H1 (cell line): Measurements from ENCODE around the gene RIN3. TPM values are rescaled to one million over a fixed set of nuclear protein-coding genes. Genes with fewer than 3 reads are reported as not detected.

Experiments
- CTCF ChIA-PET: fragments of 300-600 bp; sonication (Branson Sonifier 250); formaldehyde crosslinking; loops from one replicate; lab custom pipeline; 2021; ENCODE audit not compliant: partially characterized antibody; lab: Charles Lee
- POLR2A ChIA-PET: fragments of 300-600 bp; sonication (Branson Sonifier 250); formaldehyde crosslinking; loops from one replicate; lab custom pipeline; 2021; ENCODE audit warnings: inconsistent platforms; ENCODE audit not compliant: partially characterized antibody; lab: Charles Lee
- DNase-seq, 2 experiments: peaks; one replicate each; pipeline versions ENCODE4 v3.0.0 to v3.0.0-alpha.2; 2010 to 2022; ENCODE audit warnings: low spot score in 2 of 2, low read depth in 1 of 2, mixed read lengths in 1 of 2
- FAIRE-seq: peaks from 2 replicates; lab custom pipeline; 2011; peaks lifted over from hg19 to GRCh38; lab: Jason Lieb, UNC
- H2AFZ ChIP-seq: 2 replicates; pipeline ENCODE4 v1.8.1; 2012; ENCODE audit warnings: low read length, inconsistent platforms
- H2AK5ac ChIP-seq: 2 replicates; pipeline ENCODE4 v1.6.1; 2013; ENCODE audit warnings: low read depth, low read length
- H2BK120ac ChIP-seq: replicated peaks from 2 replicates; pipeline ENCODE3; 2013; ENCODE audit warnings: low read depth, low read length, inconsistent platforms
- H2BK12ac ChIP-seq: 2 replicates; pipeline ENCODE4 v1.6.1; 2013; ENCODE audit warnings: low read depth, low read length
- H2BK15ac ChIP-seq: 2 replicates; pipeline ENCODE4 v1.6.1; 2013; ENCODE audit warnings: low read length
- H2BK20ac ChIP-seq: 2 replicates; pipeline ENCODE4 v1.6.1; 2013; ENCODE audit warnings: low read length
- H2BK5ac ChIP-seq: 2 replicates; pipeline ENCODE4 v1.6.1; 2013; ENCODE audit warnings: low read depth, low read length
- H3K14ac ChIP-seq: 2 replicates; pipeline ENCODE4 v1.6.1; 2013; ENCODE audit warnings: inconsistent platforms; ENCODE audit not compliant: insufficient read length
- H3K18ac ChIP-seq: 2 replicates; pipeline ENCODE4 v1.6.1; 2013; ENCODE audit warnings: low read length; ENCODE audit errors: extremely low read depth
- H3K23ac ChIP-seq: 2 replicates; pipeline ENCODE4 v1.6.1; 2013; ENCODE audit warnings: inconsistent platforms; ENCODE audit not compliant: insufficient read length
- H3K23me2 ChIP-seq: 2 replicates; pipeline ENCODE4 v1.6.1; 2013; ENCODE audit warnings: low read depth, low read length
- H3K27ac ChIP-seq: 2 replicates; pipeline ENCODE4 v1.6.1; 2011; ENCODE audit warnings: low read depth, low read length, inconsistent platforms
- H3K27me3 ChIP-seq, 4 experiments: replicated peaks in 1 of 4; 1 replicate in 1 of 4; 2 replicates in 3 of 4; pipeline versions ENCODE4 v1.6.1 to v1.8.1; 2011 to 2013; ENCODE audit warnings: low read length in 3 of 4, mild to moderate bottlenecking in 3 of 4, inconsistent platforms in 2 of 4, mixed read lengths in 2 of 4, moderate library complexity in 1 of 4; ENCODE audit not compliant: control insufficient read depth in 3 of 4, insufficient read depth in 3 of 4; ENCODE audit errors: extremely low read depth in 1 of 4
- H3K36me3 ChIP-seq, 4 experiments: 2 replicates each; pipeline versions ENCODE4 v1.6.1 to v1.8.1; 2011 to 2013; ENCODE audit warnings: mild to moderate bottlenecking in 4 of 4, low read length in 3 of 4, moderate library complexity in 2 of 4, control low read depth in 1 of 4, inconsistent platforms in 1 of 4; ENCODE audit not compliant: insufficient read depth in 4 of 4, control insufficient read depth in 2 of 4
- H3K4ac ChIP-seq: replicated peaks from 2 replicates; pipeline ENCODE3; 2013; ENCODE audit warnings: low read length, low read depth, mixed read lengths, inconsistent platforms; ENCODE audit not compliant: insufficient read length
- H3K4me1 ChIP-seq, 4 experiments: replicated peaks in 1 of 4; 1 replicate in 1 of 4; 2 replicates in 3 of 4; pipeline versions ENCODE4 v1.6.1 to v1.8.1; 2011 to 2013; ENCODE audit warnings: low read length in 3 of 4, inconsistent platforms in 2 of 4, mixed read lengths in 1 of 4; ENCODE audit not compliant: insufficient read depth in 4 of 4, control insufficient read depth in 3 of 4
- H3K4me2 ChIP-seq, 2 experiments: 2 replicates each; pipeline versions ENCODE4 v1.6.1 to v1.8.1; 2011 to 2013; ENCODE audit warnings: low read depth in 2 of 2, low read length in 2 of 2, control low read depth in 1 of 2, inconsistent platforms in 1 of 2, mild to moderate bottlenecking in 1 of 2; ENCODE audit not compliant: insufficient read depth in 1 of 2
- H3K4me3 ChIP-seq, 4 experiments: fragments of 200-600, 300-600 bp in 1 of 4; sonication (generic), shearing (Covaris generic), sonication (Bioruptor Twin) in 1 of 4; 2 replicates each; pipeline versions ENCODE4 v1.5.1 to v1.8.1; 2011 to 2016; ENCODE audit warnings: low read length in 4 of 4, low read depth in 3 of 4, control low read depth in 2 of 4, inconsistent platforms in 2 of 4, mild to moderate bottlenecking in 2 of 4, mixed read lengths in 1 of 4, moderate library complexity in 1 of 4; ENCODE audit not compliant: insufficient read depth in 2 of 4; ENCODE audit errors: extremely low read depth in 1 of 4
- H3K56ac ChIP-seq: replicated peaks from 2 replicates; pipeline ENCODE3; 2013; ENCODE audit warnings: low read depth, mild to moderate bottlenecking, mixed read lengths, low read length, inconsistent platforms; ENCODE audit not compliant: insufficient read length
- H3K79me1 ChIP-seq: 2 replicates; pipeline ENCODE4 v1.6.1; 2013; ENCODE audit warnings: low read depth, low read length, control low read depth
- H3K79me2 ChIP-seq, 2 experiments: 2 replicates each; pipeline versions ENCODE4 v1.6.1 to v1.8.1; 2012 to 2013; ENCODE audit warnings: low read length in 2 of 2, mild to moderate bottlenecking in 2 of 2, inconsistent platforms in 1 of 2; ENCODE audit not compliant: insufficient read depth in 2 of 2, control insufficient read depth in 1 of 2
- H3K9ac ChIP-seq, 4 experiments: replicated peaks in 1 of 4; 1 replicate in 1 of 4; 2 replicates in 3 of 4; pipeline versions ENCODE4 v1.6.1 to v1.8.1; 2011 to 2013; ENCODE audit warnings: low read depth in 3 of 4, low read length in 3 of 4, control low read depth in 2 of 4, mild to moderate bottlenecking in 2 of 4, moderate library complexity in 2 of 4, inconsistent platforms in 1 of 4; ENCODE audit errors: extremely low read depth in 1 of 4
- H3K9me3 ChIP-seq, 2 experiments: 2 replicates each; pipeline versions ENCODE4 v1.6.1 to v1.8.1; 2012 to 2013; ENCODE audit warnings: mild to moderate bottlenecking in 2 of 2, moderate library complexity in 2 of 2, control low read depth in 1 of 2, inconsistent platforms in 1 of 2, low read depth in 1 of 2, low read length in 1 of 2, mixed read lengths in 1 of 2; ENCODE audit not compliant: insufficient read depth in 2 of 2
- H4K20me1 ChIP-seq, 2 experiments: replicated peaks in 1 of 2; 2 replicates each; pipeline versions ENCODE3 to v1.8.1; 2011 to 2013; ENCODE audit warnings: inconsistent platforms in 2 of 2, low read length in 2 of 2, mild to moderate bottlenecking in 1 of 2; ENCODE audit not compliant: insufficient read depth in 2 of 2, control insufficient read depth in 1 of 2
- H4K5ac ChIP-seq: 2 replicates; pipeline ENCODE4 v1.6.1; 2013; ENCODE audit warnings: low read length, low read depth, mixed read lengths, inconsistent platforms; ENCODE audit not compliant: insufficient read length
- H4K8ac ChIP-seq: 2 replicates; pipeline ENCODE4 v1.8.0; 2013; ENCODE audit warnings: mild to moderate bottlenecking, moderate library complexity, low read length, inconsistent platforms; ENCODE audit not compliant: insufficient read depth; ENCODE audit errors: extremely low read depth
- H4K91ac ChIP-seq: replicated peaks from 2 replicates; pipeline ENCODE3; 2013; ENCODE audit warnings: low read length, mixed read lengths, inconsistent platforms; ENCODE audit not compliant: insufficient read length
- BACH1 ChIP-seq: IDR thresholded peaks from 2 replicates; pipeline ENCODE4 v1.6.1; 2012; ENCODE audit warnings: low read length, improper control_type of control experiment
- BCL11A ChIP-seq, 2 experiments: IDR thresholded peaks; one replicate each; pipeline ENCODE4 v1.6.1; 2011; ENCODE audit warnings: low read depth in 2 of 2, low read length in 2 of 2, mild to moderate bottlenecking in 2 of 2
- CBX8 ChIP-seq: fragments of 300-800, 300-1000 bp; sonication (generic); IDR thresholded peaks from 2 replicates; pipeline ENCODE4 v1.7.1; 2016; ENCODE audit warnings: low read depth, low read length, borderline replicate concordance
- KDM1A ChIP-seq: fragments of 200-600, 300-600 bp; sonication (generic); IDR thresholded peaks from 2 replicates; pipeline ENCODE4 v1.7.1; 2016; ENCODE audit warnings: mild to moderate bottlenecking, low read length, borderline replicate concordance
- RAD21 ChIP-seq, 2 experiments: IDR thresholded peaks in 1 of 2; conservative IDR thresholded peaks in 1 of 2; 2 replicates each; pipeline ENCODE4 v1.6.1; 2011; ENCODE audit warnings: low read depth in 2 of 2, low read length in 2 of 2, improper control_type of control experiment in 1 of 2, inconsistent platforms in 1 of 2, mild to moderate bottlenecking in 1 of 2, moderate library complexity in 1 of 2
- RFX5 ChIP-seq: IDR thresholded peaks from 2 replicates; pipeline ENCODE4 v1.6.1; 2011; ENCODE audit warnings: low read depth, low read length, improper control_type of control experiment, borderline replicate concordance
- RXRA ChIP-seq: IDR thresholded peaks from 2 replicates; pipeline ENCODE4 v1.6.1; 2011; ENCODE audit warnings: low read depth, mild to moderate bottlenecking, low read length, moderate library complexity; ENCODE audit not compliant: insufficient read depth
- SAP30 ChIP-seq: fragments of 300-600 bp; sonication (generic); IDR thresholded peaks from 2 replicates; pipeline ENCODE4 v1.7.1; 2012; ENCODE audit warnings: low read length, moderate library complexity, mild to moderate bottlenecking, inconsistent platforms; ENCODE audit not compliant: insufficient read depth, insufficient replicate concordance
- WGBS, 2 experiments: shearing (Covaris generic) in 1 of 2; methylation state at CpG; one replicate each; pipeline versions ENCODE4 v1.1.6 to v1.1.7; 2013 to 2015; ENCODE audit warnings: low lambda C conversion rate in 2 of 2, mixed read lengths in 2 of 2, inconsistent platforms in 1 of 2, low coverage in 1 of 2, missing lambda C conversion rate in 1 of 2; ENCODE audit not compliant: insufficient replicate concordance in 2 of 2, insufficient coverage in 1 of 2, insufficient read length in 1 of 2; ENCODE audit errors: extremely low coverage in 1 of 2, missing lambda C conversion rate in 1 of 2; 5-methylcytosine and 5-hydroxymethylcytosine counted together
- polyA plus RNA-seq, 7 experiments: library from polyadenylated mRNA; depleted of rRNA in 3 of 7; stranded (reverse) in 5 of 7; unstranded in 2 of 7; fragments of >200 nt in 5 of 7; fragments of 200-250 nt in 2 of 7; gene quantifications; 1 replicate in 5 of 7; 2 replicates in 1 of 7; 4 replicates in 1 of 7; pipeline versions ENCODE4 v1.2.1 to v1.2.3, GENCODE V29; 2011 to 2013; ENCODE audit warnings: missing spikeins in 2 of 7, mixed read lengths in 2 of 7
- total RNA-seq: library from RNA; stranded (reverse); fragmentation: NEBNext Ultra II Directional; extraction: Animal tissue kit (Norgen Biotek cat#: 25700); gene quantifications from 2 replicates; pipeline ENCODE4 v1.2.1, GENCODE V29; 2021

RIN3 gene
- total and polyA plus RNA-seq, 2 of the 8 experiments (the other 6 are each of a cell fraction or from before 2014, with no cell fraction given) = 0.59 to 1.5 TPM

DNA sequence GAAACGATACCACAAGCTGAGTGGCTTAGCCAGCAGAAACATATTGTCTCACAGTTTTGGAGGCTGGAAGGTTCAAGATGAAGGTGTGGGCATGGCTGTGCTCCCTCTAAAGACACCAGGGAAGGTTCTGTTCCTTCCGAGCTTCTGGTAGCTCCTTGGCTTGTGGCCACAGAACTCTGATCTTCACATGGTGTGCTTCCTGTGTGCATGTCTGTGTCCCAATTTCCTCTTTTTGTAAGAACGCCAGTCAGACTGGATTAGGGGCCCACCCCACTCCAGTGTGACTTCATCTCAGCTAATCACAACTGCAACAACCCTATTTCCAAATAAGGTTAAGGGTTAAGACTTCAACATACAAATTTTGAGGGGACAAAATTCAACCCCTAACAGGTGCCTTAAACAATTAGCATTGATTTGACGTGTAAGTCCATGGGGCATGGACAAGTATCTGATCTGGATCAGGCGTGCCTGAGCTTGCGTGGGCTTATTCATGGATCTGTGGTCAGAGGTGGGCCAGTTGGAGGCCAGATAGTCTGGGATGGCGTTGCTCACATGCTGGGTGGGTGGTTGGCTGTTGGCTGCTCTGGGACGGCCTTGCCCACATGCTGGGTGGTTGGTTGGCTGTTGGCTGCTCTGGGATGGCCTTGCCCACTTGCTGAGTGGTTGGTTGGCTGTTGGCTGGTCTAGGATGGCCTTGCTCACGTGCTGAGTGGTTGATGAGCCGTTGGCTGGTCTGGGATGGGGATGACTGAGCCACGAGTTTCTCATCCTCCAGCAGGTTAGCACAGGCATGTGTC is 146.4 kb downstream of the RIN3 start:
- Histone ChIP-seq H2BK20ac (no peak overlapping the region), H3K4me2 (no peak overlapping the region), H2AFZ (no peak overlapping the region), H4K5ac (no peak overlapping the region), H3K18ac (no peak overlapping the region), H2BK5ac (no peak overlapping the region), H3K27me3 (no peaks in the 10 kb centered on the region), H3K56ac (no peak overlapping the region), H3K9ac (no peak overlapping the region), H4K20me1 (no peaks in the 10 kb centered on the region), H3K23ac (no peak overlapping the region), H3K79me1 (no peaks in the 10 kb centered on the region), H2AK5ac (no peak overlapping the region), H3K9me3 (no peaks in the 10 kb centered on the region), H3K14ac (no peak overlapping the region), H3K4ac (no peak overlapping the region), H3K4me1 (peaks cover 0 to 5% (median 2%) of the 10 kb centered on the region in 4 experiments; a peak in 2 of 7 replicates), H2BK120ac (no peak overlapping the region), H3K23me2 (no peaks in the 10 kb centered on the region), H2BK15ac (no peak overlapping the region; the same call in 1 of the 2 replicates), H3K79me2 (no peaks in the 10 kb centered on the region), H3K4me3 (no peak overlapping the region), H3K27ac (no peak overlapping the region), H2BK12ac (no peak overlapping the region), H4K8ac (no peak overlapping the region), H4K91ac (no peak overlapping the region), H3K36me3 (no peaks in the 10 kb centered on the region)
- DNase-seq (no peak), FAIRE-seq (no peak)
- CTCF ChIA-PET = interaction anchor here (1.2 to 1.5 kb wide), 2 partner anchors 27 to 63 kb away, joined by 3 to 4 read pairs; no protein-coding TSS in a partner anchor
- 86% methylated on average over 11 of the region's 11 CpGs; no CpG with 5 or more reads in 1 of the 2 experiments for WGBS, 2 experiments
- POLR2A ChIA-PET = no interaction called here
- no peak for TF ChIP-seq BACH1
- TF ChIP-seq CBX8 = no peak
- no peak for TF ChIP-seq RXRA
- no peak for TF ChIP-seq BCL11A (IDR thresholded peaks at IDR 0.05; ENCODE audit: low read depth in 2 of 2, low read length in 2 of 2)
- TF ChIP-seq KDM1A = no peak
- TF ChIP-seq RAD21 (IDR thresholded peaks at IDR 0.05 in 1 of 2, conservative IDR thresholded peaks at IDR 0.05 in 1 of 2; ENCODE audit: low read depth in 2 of 2, low read length in 2 of 2) = no peak
- TF ChIP-seq SAP30 = no peak
- TF ChIP-seq RFX5 = no peak
